Erythroblast (primary cell): Measurements from ENCODE around the gene MAP3K5.

ENCODE experiments used
- GATA1 ChIP-seq: IDR thresholded peaks from 2 replicates; pipeline ENCODE4 v1.6.1; 2011; ENCODE audit warnings: low read depth, mild to moderate bottlenecking, control low read depth, low read length, moderate library complexity
- POLR2A ChIP-seq: IDR thresholded peaks from 2 replicates; pipeline ENCODE4 v1.6.1; 2011; ENCODE audit warnings: mild to moderate bottlenecking, low read length

- TF ChIP-seq POLR2A (no peak), GATA1 (no peak)
Measured at GRCh38 chr6:136728033-136728939, 64.0 kb downstream of the MAP3K5 start.
